ENCODE data around the gene ELF2.
"Not testable (repeated sequence)": the region's sequence is repeated elsewhere in the genome, so short reads cannot be mapped to it uniquely, and the experiment has no call there.

ELF2 gene

GRCh38 chr4:139188648-139189416 is 11.8 kb upstream of the ELF2 start:
- no peak overlapping the region for H3K4me3 ChIP-seq (ENCODE audit: low read depth, low read length)

DNA sequence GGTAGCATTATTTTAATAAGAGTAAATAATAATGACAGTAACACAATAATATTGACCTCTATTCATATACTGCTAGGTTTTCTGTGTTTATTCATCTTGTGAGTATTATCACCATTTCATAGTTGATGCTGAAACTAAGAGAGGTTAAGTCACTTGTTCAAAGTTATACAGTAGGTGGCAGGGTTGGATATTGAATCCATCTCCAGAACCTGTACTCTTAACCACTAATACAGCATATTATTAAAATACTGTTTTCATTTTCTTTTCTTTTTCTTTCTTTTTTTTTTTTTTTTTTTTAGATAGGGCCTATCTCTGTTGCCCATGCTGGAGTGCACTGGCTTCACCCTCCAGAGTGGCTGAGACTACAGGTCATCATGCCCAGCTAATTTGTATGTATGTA is 7.1 kb upstream of the ELF2 start:
- no peak overlapping the region for H3K4me3 ChIP-seq (ENCODE audit: low read depth, low read length)

GRCh38 chr4:139177869-139178619 is 1.0 kb upstream of the ELF2 start:
- peak overlapping the region; percentile 64 for H3K4me3 ChIP-seq (ENCODE audit: low read depth, low read length)

DNA sequence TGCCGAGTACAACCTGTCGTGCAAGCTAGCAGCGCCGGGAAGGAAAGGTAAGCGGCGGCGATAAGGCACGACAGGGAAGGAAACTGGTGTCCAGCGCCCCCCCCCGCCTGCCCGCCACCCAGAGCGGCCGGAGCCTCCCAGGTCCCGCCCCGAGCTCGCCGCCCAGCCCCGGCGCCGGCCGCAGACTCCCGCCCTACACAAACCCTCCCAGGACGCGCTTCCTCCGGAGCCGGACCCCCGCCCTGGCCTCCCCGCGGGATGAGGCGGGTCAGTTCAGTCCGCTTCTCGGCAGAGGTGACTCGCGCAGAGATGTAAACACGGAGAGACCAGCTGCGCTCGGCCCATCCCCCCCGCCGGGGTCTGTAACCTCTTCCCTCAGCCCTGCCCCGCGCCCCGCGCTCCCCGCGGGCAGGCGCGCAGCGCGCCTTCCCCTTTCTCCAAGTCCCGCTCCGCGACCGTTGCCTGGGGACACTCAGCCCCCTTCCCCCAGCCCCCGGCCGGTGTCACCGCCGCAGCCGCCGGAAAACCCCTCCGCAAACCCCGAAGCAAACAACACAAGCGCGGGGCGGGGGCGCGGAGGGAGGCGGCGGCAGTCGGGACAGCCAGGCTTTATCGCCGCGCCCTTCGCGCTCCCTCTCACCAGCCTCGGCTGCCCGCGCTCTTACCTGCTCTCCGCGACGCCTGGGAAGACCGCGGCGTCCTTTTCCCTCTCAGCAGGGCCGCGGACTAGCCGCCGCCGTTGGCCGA is 543 bp downstream of the ELF2 start:
- H3K4me3 ChIP-seq (ENCODE audit: low read depth, low read length), result peak overlapping the region; percentile 75

- peak overlapping the region; percentile 75 for H3K4me3 ChIP-seq (ENCODE audit: low read depth, low read length)
These were observed 1.2 kb downstream of the ELF2 start for GRCh38 chr4:139175646-139176301.

GRCh38 chr4:139171876-139172691 is 4.9 kb downstream of the ELF2 start:
- H3K4me3 ChIP-seq (ENCODE audit: low read depth, low read length), result no peak overlapping the region

DNA sequence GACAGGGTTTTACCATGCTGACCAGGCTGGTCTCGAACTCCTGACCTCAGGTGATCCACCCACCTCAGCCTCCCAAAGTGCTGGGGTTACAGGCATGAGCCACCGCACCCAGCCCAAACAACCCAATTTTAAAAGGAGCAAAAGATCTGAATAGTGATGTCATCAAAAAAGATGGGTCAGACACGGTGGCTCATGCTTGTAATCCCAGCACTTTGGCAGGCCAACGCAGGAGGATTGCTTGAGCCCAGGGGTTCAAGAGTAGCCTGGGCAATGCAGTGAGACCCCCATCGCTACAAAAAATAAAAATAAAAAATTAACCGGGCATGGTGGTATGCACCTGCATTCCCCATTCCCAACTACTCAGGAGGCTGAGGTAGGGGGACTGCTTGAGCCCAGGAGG is 6.1 kb downstream of the ELF2 start:
- no peak overlapping the region for H3K4me3 ChIP-seq (ENCODE audit: low read depth, low read length)

DNA sequence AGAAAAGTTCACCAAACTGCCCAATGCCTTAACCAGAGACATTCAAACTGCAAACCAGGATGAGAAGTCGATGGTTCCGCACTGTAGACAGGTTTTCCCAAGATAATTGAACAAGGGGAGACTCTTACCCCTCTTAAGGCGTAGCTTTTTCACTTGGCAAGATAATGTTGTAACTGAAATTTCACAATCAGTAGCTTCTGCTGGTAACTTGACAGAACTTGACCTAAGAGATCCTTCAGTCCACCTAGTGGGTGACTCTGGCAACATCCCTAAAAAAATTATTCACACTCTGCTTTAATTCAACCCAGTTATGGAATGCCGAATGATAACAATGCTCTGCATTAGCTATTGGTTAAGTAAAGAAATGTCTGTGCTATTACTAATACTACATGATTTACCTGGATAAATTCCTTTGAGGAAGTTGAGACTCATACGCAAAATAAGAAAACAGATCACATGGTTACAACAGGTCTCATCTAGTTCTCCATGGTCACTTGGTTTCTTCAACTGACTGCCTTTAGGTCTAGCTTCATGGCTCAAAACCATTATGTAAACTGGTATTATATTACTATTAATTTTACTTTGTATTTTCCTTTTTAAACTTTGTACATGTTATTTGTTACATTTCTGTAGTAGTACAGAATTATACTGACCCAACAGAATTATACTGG is 9.1 kb downstream of the ELF2 start:
- no peak overlapping the region for H3K4me3 ChIP-seq (ENCODE audit: low read depth, low read length)

DNA sequence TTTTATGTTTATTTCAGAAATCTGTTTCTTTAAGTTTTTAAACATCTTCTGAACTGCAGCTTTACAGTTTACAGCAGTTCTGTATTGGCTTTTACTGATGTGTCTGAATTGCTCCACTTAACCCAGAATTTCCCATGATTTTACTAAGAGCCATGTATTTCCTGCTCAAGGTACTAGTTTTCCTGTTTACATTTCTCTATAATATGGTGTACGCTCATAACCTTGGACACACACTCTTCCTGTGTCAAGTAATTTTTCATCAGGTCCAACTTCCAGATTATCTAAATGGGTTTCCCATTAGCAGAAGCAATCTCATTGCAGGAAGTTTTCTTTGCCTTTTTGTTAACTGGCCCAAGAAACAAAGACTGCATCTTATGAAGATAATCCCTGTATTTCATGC is 12.3 kb downstream of the ELF2 start:
- no peak overlapping the region for H3K4me3 ChIP-seq (ENCODE audit: low read depth, low read length)

GRCh38 chr4:139163806-139164206 is 13.2 kb downstream of the ELF2 start:
- no peak overlapping the region for H3K4me3 ChIP-seq (ENCODE audit: low read depth, low read length)

GRCh38 chr4:139157977-139158376 is 19.0 kb downstream of the ELF2 start:
- H3K4me3 ChIP-seq (ENCODE audit: low read depth, low read length), result not testable (repeated sequence)

- no peak overlapping the region for H3K4me3 ChIP-seq (ENCODE audit: low read depth, low read length)
These were observed 22.0 kb downstream of the ELF2 start for GRCh38 chr4:139154952-139155557.

DNA sequence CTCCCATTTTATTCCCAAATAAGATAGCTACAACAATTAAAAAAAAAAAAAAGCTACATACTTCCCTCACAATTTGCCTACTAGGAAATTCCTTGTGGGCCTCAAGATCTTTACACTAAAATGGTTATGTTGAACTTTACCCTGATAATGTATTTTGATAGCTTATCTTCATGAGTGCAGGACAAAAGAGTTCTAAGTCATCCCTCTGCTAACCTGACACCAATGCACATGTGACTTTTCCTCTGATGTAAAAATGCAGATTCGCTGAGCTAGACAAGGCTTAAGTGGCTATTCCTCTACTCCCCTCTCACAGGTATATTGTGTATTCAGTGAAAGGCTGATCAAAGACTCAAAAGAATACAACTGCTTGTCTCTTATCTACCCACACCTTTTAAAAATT is 22.5 kb downstream of the ELF2 start:
- H3K4me3 ChIP-seq (ENCODE audit: low read depth, low read length), result no peak overlapping the region

GRCh38 chr4:139154134-139154421 is 22.9 kb downstream of the ELF2 start:
- no peak overlapping the region for H3K4me3 ChIP-seq (ENCODE audit: low read depth, low read length)

GRCh38 chr4:139153411-139154133 is 23.4 kb downstream of the ELF2 start:
- no peak overlapping the region for H3K4me3 ChIP-seq (ENCODE audit: low read depth, low read length)

DNA sequence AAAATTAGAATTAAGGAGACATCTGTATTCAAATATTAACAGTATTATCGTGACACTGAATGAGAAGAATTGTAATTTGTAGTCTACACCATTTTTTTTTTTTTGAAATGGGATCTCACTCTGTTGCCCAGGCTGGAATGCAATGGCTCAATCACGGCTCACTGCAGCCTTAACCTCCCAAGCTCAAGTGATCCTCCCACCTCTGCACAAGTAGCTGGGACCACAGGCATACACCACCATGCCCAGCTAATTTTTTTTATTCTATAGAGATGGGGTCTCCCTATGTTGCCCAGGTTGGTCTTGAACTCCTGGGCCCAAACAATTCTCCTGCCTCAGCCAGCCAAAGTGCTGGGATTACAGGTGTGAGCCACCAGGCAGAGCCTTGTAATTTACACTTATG is 24.8 kb downstream of the ELF2 start:
- no peak overlapping the region for H3K4me3 ChIP-seq (ENCODE audit: low read depth, low read length)

DNA sequence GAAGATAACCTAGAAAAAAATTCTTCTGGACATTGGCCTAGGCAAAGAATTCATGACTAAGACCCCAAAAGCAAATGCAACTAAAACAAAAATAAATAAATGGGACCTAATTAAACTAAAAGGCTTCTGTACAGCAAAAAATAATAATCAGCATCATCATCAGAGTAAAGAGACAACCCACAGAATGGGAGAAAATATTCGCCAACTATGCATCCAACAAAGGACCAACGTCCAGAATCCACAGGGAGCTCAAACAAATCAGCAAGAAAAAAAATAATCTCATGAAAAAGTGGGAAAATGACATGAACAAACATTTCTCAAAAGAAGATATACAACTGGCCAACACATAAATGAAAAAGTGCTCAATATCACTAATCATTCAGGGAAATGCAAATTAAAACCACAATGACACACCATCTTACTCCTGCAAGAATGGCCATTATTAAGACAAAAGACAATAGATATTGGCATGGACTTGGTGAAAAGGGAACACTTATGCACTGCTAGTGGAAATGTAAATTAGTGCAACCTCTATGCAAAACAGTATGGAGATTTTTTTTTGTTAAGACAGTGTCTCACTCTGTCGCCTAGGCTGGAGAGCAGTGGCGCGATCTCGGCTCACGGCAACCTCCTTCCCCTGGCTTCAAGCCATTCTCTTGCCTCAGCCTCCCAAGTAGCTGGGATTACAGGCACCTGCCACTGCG is 29.9 kb downstream of the ELF2 start:
- H3K4me3 ChIP-seq (ENCODE audit: low read depth, low read length), result no peak overlapping the region

DNA sequence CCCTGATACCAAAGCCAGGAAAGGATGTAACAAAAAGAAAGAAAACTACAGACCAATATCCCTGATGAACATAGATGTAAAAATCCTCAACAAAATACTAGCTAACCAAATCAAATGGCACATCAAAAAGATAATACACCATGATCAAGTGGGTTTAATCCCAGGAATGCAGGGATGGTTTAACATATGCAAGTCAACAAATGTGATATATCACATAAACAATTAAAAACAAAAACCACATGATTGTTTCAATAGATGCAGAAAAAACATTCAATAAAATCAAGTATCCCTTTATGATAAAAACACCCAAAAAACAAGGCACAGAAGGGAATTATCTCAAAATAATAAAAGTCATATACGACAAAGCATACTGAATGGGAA is 31.5 kb downstream of the ELF2 start:
- no peak overlapping the region for H3K4me3 ChIP-seq (ENCODE audit: low read depth, low read length)
